Daoy (cell line): ENCODE data around the gene BSPRY. TPM values are rescaled to one million over a fixed set of nuclear protein-coding genes. Genes with fewer than 3 reads are reported as not detected.
"Not testable (repeated sequence)": the region's sequence is repeated elsewhere in the genome, so short reads cannot be mapped to it uniquely, and the experiment has no call there.

Source experiments
- DNase-seq: peaks from one replicate; pipeline ENCODE4 v3.0.0-alpha.2; 2015; ENCODE audit warnings: low read depth
- total RNA-seq: library from RNA; depleted of rRNA; stranded (reverse); fragments of >200 nt; shearing (Covaris generic); gene quantifications from 2 replicates; pipeline ENCODE4 v1.2.3, GENCODE V29; 2014

Gene BSPRY
- total RNA-seq, 1 experiment from 2014 or later = not detected

GRCh38 chr9:113370806-113371325 lies 21.5 kb downstream of the BSPRY start:
- DNase-seq = no peak

- no peak for DNase-seq
Measured at GRCh38 chr9:113372059-113372458, 22.7 kb downstream of the BSPRY start.

- DNase-seq = no peak
Measured at GRCh38 chr9:113373256-113373655, 23.9 kb downstream of the BSPRY start.

- no peak for DNase-seq
Measured at GRCh38 chr9:113373676-113374392, 24.5 kb downstream of the BSPRY start.

- no peak for DNase-seq
Measured at GRCh38 chr9:113375057-113376023, 26.0 kb downstream of the BSPRY start.

GRCh38 chr9:113376634-113377567 lies 27.6 kb downstream of the BSPRY start, which contains the start of gene HDHD3:
TSS of gene HDHD3 (minus strand) at chr9:113376986. CDS start at chr9:113374354, 2,632 bp downstream.
- peak; percentile 91 for DNase-seq

- not testable (repeated sequence) for DNase-seq
Measured at GRCh38 chr9:113379094-113379828, 29.9 kb downstream of the BSPRY start.

GRCh38 chr9:113379829-113380210 lies 30.5 kb downstream of the BSPRY start:
- not testable (repeated sequence) for DNase-seq

GRCh38 chr9:113380869-113381378 lies 31.6 kb downstream of the BSPRY start:
- no peak for DNase-seq

GRCh38 chr9:113381441-113381840 lies 32.1 kb downstream of the BSPRY start:
- not testable (repeated sequence) for DNase-seq

GRCh38 chr9:113381909-113382411 lies 32.6 kb downstream of the BSPRY start:
- DNase-seq = no peak

GRCh38 chr9:113386571-113387393 lies 37.4 kb downstream of the BSPRY start:
- DNase-seq = no peak

GRCh38 chr9:113387560-113388230 lies 38.4 kb downstream of the BSPRY start:
- DNase-seq = no peak

- DNase-seq = no peak
Measured at GRCh38 chr9:113388833-113389232, 39.5 kb downstream of the BSPRY start.

- DNase-seq = no peak
Measured at GRCh38 chr9:113389451-113389850, 40.1 kb downstream of the BSPRY start.

- no peak for DNase-seq
Measured at GRCh38 chr9:113390192-113390960, 41.0 kb downstream of the BSPRY start.

- no peak for DNase-seq
Measured at GRCh38 chr9:113391917-113392316, 42.6 kb downstream of the BSPRY start.

- no peak for DNase-seq
Measured at GRCh38 chr9:113393281-113393680, 43.9 kb downstream of the BSPRY start.
